GM21367 (cell line): Measurements from ENCODE around the gene CDKAL1.
"Not testable (repeated sequence)": the region's sequence is repeated elsewhere in the genome, so short reads cannot be mapped to it uniquely, and the experiment has no call there.

Source experiments
- ATAC-seq: cut with Tn5 transposase; IDR thresholded peaks from one replicate; pipeline ENCODE4 v1.9.1; 2021; ENCODE audit not compliant: unreplicated experiment

CDKAL1 gene

DNA sequence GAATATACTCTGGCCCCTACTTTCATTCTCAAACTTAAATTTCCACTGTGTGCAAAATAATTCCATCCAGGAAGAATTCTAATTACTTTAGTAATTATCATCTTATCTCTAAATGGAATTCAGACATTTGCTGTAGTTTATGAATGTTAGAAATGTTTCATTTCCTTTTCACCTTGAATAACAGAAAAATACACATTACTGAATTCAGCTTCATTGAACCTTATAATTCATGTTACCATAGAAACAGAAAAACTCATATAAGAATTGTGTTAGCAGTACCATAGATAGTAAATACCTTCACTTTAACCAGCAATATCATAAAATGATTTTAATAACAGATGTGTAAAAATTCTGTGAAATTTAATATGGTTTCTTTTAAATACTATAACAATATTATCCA lies 514.9 kb downstream of the CDKAL1 start:
- no peak for ATAC-seq

GRCh38 chr6:21049572-21049971 lies 515.3 kb downstream of the CDKAL1 start:
- no peak for ATAC-seq

GRCh38 chr6:21050935-21051334 lies 516.7 kb downstream of the CDKAL1 start:
- ATAC-seq: no peak

DNA sequence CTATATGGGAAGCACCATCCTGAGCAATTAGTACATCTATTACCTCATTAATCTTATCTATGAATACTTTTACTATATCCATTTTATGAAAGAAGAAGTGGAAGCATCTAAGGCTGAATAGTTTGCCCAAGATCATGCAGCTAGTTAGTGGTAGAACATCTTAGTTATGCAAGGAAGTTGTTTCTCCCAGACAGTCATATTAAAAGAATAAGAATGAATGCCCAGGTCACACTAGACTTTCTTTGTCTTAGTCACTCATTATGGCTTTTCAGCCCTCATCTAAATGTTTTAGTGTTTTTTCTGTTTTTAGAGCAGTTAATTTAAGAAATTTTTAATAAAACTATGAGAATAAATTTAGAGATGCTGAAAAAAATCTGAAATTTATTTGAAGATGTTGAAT lies 517.5 kb downstream of the CDKAL1 start:
- no peak for ATAC-seq

DNA sequence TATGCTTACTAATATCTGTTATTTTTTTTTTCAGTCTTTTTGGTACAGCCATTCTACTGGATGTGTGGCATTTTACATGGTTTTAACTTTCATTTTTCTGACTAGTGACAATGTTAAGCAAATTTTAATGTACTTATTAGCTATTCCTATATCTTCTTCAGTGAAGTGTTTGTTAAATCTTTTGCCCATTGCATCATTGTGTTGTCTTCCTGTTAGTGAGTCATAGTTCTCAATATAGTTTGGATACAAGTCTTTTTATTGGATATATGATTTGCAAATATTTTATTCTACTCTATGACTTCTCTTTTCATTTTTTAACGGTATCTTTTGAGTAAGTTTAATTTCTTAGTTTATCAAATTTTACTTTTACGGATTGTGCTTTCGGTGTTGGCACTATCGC lies 519.4 kb downstream of the CDKAL1 start:
- no peak for ATAC-seq

DNA sequence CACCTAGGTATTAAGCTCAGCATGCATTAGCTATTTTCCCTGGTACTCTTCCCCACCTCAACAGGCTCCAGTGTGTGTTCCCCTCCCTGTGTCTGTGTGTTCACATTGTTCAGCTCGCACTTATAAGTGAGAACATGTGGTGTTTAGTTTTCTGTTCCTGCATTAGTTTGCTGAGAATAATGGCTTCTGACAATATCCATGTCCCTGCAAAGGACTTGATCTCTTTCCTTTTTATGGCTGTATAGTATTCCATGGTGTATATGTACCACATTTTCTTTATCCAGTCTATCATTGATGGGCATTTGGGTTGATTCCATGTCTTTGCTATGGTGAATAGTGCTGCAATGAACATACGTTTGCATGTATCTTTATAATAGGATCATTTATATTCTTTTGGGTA lies 521.2 kb downstream of the CDKAL1 start:
- not testable (repeated sequence) for ATAC-seq

DNA sequence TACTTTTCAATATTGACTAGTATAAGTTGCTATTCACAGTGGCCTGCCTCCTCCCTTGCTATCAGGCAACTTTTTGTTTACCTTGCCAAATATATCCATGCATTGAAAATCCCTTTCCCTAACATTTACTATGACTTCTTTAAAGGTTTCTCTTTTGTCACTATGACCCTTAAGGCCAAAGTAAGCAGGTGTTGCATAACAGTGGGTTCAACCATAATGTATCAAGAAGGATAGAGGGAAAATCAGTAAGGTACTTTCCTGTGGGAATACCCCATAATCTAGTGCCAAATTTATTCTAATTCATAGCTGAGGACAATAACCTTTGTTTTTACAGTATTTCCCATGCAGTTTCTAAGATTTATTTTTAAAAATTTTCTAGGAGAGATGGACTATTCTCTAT lies 527.6 kb downstream of the CDKAL1 start:
- no peak for ATAC-seq

DNA sequence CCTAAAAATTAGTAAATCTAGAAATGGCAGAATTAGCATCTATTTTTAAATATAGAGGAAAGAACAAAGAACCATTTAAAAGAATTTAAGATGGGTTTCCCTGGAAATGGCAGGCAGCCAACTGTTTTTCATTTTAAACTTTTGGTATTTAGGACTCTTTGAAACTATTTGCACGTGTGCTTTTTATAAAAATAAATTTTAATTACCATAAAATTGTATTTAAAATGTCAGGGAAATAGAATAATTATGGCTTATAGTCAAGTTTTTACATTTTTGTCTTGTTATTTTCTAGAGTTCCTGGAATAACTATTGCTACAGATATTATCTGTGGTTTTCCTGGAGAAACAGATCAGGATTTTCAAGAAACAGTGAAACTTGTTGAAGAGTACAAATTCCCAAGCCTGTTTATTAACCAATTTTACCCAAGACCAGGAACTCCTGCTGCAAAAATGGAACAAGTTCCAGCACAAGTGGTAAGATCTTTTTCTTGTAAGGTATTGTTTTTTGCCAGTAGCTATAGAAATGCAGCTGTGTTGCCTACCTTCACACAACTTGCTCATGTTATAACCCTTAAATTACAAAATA lies 530.6 kb downstream of the CDKAL1 start:
- ATAC-seq: no peak

DNA sequence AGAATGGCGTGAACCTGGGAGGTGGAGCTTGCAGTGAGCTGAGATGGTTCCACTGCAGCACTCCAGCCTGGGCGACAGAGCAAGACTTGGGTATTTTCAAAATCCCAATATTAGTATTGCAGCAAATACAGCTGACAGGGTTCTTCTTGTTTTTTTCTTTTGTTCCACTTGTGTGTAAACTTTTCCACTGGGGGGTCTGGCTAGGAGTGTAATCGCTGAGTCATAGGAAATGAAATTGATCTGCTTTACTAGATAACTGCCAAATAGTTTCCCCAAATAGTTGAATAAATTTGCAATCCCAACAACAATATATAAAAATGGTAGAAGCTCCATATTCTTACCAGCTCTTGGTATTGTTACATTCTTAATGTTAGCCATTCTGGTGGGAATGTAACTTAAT lies 533.3 kb downstream of the CDKAL1 start:
- ATAC-seq: no peak

DNA sequence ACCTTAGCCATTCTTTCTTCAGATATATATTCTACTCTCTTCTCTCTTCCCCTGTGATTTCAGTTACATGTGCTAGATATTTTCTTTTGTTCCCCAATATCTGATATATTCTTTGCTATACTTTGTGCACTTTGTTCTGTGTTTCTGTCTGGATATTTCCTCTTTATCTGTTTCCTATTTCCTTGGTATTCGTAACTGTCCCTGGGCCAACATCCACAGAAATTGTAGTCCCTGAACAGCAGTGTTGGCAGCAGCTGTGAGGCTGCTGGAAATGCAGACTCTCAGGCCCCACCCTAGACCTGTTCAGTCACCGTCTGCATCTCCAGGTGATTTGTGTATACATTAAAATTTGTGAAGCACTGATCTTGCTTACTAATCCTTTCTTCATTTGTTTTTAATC lies 536.4 kb downstream of the CDKAL1 start:
- ATAC-seq: no peak

- ATAC-seq: no peak
Observed at GRCh38 chr6:21071780-21072468, 537.7 kb downstream of the CDKAL1 start.

- ATAC-seq: no peak
Observed at GRCh38 chr6:21073318-21073839, 539.1 kb downstream of the CDKAL1 start.

GRCh38 chr6:21074484-21074883 lies 540.2 kb downstream of the CDKAL1 start:
- no peak for ATAC-seq

GRCh38 chr6:21075986-21076385 lies 541.7 kb downstream of the CDKAL1 start:
- ATAC-seq: no peak

DNA sequence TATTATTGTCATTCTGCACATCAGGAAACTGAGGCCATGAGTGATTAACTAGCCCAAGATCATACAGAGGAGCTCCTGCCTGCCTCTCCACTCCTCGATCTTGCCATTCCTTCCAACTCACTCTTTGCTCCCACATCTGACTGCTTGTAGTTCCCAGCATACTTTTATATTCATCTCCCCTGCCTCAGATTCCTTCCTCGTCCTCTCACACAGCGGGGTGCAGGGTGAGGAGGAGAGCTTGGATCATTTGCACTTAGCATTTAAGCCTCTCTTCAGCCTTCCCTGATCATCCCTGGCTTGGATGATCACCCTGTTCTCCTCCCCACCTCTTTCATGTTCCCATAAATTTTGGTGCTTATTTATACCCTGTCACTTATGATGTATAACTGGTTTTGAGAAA lies 544.2 kb downstream of the CDKAL1 start:
- ATAC-seq: no peak

DNA sequence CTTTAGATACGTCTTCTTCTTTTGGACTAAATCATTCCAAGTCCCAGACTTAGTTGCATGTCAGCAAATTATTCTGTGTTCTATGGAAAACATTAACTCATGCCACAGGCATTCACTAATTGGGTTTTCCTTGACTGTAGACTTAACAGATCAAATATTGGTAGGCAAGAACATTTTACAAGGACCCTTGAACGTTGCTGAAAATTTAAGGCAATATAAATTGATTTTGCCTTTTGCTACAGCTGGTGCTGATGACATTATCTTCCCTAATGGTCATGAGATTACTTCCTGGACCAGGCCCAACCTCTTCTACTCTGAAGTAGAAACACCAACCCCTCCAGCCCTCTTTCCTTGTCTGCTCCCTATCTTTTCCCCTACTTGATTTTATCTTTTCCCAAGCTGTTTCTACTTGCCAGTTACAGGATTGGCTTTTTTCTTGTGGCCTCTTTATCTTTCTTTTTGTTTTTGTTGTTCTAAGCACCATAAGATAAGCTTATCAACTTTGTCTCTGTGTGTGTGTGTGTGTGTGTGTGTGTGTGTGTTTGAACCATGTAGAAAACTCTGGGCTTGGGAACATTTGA lies 545.3 kb downstream of the CDKAL1 start:
- no peak for ATAC-seq

GRCh38 chr6:21080221-21080620 lies 546.0 kb downstream of the CDKAL1 start:
- no peak for ATAC-seq

GRCh38 chr6:21082091-21082490 lies 547.8 kb downstream of the CDKAL1 start:
- no peak for ATAC-seq

DNA sequence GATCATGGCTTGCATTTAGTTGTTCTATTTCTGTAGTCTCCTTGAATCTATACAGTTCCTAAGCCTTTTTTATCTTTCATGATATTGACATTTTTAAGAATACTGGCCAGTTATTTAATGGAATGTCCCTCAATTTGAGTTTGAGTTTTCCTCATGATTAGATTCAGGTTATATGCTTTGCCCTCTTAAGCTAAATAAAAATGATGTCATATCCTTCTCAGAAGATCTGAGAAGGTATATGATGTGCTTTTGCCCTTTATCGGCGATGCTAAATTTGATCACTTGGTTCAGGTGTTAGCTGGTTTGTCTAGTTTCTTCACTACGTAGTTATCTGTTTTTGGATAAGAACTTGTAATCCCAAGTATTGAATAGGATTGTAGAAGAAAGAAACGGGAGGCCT lies 549.5 kb downstream of the CDKAL1 start:
- no peak for ATAC-seq

GRCh38 chr6:21084656-21085055 lies 550.4 kb downstream of the CDKAL1 start:
- no peak for ATAC-seq

- ATAC-seq: no peak
Observed at GRCh38 chr6:21085211-21085610, 551.0 kb downstream of the CDKAL1 start.

DNA sequence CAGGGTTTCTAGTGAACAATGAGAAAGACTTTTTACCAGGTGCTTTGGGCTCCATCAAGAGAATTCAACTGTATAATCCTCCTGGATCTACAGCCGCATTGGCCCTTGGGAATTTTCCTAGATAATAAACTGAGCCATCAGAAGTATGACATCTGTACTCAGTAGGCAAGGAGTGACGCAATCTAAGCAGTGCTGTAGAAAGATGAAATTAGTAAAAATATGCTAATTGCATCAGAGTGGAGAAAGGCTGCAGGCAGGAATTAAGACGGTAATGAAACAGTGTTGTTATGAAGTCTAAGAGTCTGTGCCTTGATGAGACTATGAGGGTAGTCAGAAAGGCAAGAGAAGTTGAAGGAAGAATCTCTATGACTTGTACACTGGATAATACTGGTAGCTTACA lies 551.4 kb downstream of the CDKAL1 start:
- ATAC-seq: no peak
